Erythroblast (primary cell): ENCODE results near the gene ELF5.

Source experiments
- GATA1 ChIP-seq: IDR thresholded peaks from 2 replicates; pipeline ENCODE4 v1.6.1; 2011; ENCODE audit warnings: low read depth, mild to moderate bottlenecking, control low read depth, low read length, moderate library complexity
- POLR2A ChIP-seq: IDR thresholded peaks from 2 replicates; pipeline ENCODE4 v1.6.1; 2011; ENCODE audit warnings: mild to moderate bottlenecking, low read length

GRCh38 chr11:34502949-34503348, 10.6 kb downstream of the ELF5 start:
- TF ChIP-seq POLR2A = no peak
- TF ChIP-seq GATA1 = no peak
